Fibroblast of the conjunctiva (primary cell): ENCODE measurements around the gene ERLIN1.

ENCODE experiments used
- DNase-seq: peaks from one replicate; pipeline ENCODE4 v3.0.0-alpha.2; 2010; ENCODE audit warnings: low read depth

ERLIN1 gene

DNA sequence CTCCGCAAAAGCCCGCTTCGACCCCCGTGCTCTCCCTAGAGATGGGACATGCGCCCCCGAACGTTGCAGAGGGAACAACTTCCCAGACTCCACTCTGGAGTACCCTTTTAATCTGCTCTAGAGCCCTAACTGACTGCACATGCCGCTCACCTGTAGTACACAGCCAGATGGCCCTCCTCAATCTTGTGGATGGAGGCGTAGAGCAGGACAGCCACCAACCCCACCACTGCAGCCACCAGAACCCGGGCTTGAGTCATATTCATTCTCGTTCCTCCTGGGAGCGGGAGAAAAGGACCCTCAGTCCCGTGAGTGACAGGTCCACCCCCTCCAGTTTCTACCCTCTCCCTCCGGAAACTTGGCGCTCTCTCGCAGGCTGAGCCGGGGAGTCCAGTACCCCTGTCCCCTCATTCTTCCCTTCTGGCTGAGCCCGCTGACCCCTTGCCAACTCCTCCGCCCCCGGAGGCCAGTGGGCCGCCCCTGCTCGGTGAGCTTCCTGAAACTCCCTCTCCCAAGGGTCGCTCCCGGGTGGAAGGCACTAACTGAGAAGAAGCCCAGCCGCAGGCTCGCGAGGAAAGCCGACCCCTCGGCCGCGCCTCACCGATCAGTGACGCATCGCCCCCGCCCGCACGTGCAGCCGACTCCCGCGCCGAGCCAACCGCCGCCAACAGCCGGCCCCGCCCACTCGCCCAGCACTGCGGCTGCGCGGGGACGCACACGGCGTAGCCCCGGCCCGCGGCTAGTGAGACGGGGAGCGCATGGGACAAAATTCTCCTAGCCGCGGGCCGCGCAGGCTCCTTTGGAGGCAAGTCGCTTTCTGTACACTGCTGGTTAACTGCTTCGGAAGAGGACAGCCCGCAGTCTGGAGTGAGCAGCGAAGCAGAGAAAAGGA, at the start of gene ERLIN1:
Gene ERLIN1, minus strand, starts transcription at position 666 of the 889 bp plus-strand sequence. Its CDS starts 403 bp downstream, at position 263.
- DNase-seq = peak; percentile 77

DNA sequence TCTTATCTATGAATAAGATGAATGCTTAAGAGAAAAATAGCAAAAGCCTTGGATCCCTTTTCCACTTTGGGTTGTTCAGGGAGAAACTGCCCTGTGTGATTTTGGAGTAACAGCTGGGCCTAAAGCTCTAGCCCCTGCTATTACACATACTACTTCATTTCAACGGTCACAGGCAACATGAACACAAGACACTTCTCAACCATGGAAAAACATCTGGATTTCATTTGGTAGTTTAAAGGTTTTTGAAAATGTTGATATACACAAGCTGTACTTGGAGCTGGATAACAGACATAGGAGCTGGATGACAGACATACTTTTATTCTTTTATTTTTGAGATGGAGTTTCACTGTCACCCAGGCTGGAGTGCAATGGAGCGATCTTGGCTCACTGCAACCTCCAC, 46.3 kb upstream of the ERLIN1 start:
- peak; percentile 44 for DNase-seq

- no peak for DNase-seq
These were observed 44.1 kb upstream of the ERLIN1 start for GRCh38 chr10:100229819-100230422.

DNA sequence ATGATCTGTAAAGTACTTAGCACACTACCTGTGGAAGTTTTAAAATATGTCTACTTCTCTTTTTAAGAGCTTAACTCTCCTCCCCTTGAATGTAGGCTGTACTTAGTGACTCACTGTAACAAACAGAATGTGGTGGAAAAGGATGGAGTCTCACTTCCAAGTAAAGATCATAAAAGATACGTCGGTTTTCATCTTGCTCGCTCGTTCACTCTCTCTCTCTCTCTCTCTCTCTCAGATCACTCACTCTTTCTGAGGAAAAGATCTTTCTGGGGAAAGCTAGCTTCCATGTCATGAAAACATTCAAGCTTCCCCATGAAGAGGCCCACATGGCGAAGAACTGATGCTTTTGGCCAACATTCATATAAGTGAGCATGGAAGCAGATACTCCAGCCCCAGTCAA, 38.0 kb upstream of the ERLIN1 start:
- no peak for DNase-seq

- no peak for DNase-seq
These were observed 36.7 kb upstream of the ERLIN1 start for GRCh38 chr10:100222529-100222928.

DNA sequence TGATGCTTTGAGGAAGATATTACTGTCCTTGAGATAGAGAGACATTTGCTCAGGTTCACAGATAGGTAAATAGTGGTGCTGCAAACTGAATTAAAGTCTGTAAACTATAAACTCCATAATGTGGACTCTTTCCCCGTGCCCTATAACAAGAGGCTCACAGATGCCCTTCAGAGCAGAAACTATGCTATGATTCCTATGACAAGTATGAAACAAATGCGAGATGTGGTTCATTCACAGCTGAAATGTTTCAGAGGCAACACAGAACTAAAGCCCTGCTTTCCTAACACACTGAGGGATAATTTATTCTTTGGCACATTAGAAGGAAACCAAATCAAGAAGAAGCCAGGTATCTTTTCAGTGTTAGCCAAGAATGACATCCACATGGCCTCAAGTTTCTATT, 30.2 kb upstream of the ERLIN1 start:
- no peak for DNase-seq

- DNase-seq = no peak
These were observed 23.5 kb upstream of the ERLIN1 start for GRCh38 chr10:100209303-100209702.

GRCh38 chr10:100208276-100208675, 22.4 kb upstream of the ERLIN1 start:
- DNase-seq = no peak

GRCh38 chr10:100204370-100204769, 18.5 kb upstream of the ERLIN1 start:
- no peak for DNase-seq

DNA sequence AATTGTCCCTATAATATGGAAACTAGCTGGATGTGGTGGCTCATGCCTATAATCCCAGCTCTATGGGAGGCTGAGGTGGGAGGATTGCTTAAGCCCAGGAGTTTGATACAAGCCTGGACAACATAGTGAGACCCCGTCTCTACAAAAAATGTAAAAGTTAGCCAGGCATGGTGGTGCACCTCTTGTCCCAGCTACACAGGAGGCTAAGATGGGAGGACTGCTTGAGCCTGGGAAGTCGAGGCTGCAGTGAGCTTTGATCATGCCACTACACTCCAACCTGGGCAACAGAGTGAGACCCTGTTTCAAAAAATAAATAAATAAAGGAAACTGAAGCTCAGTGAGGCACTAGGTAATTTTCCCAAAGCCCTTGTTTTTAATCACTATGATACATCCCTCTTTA, 15.7 kb upstream of the ERLIN1 start:
- no peak for DNase-seq

DNA sequence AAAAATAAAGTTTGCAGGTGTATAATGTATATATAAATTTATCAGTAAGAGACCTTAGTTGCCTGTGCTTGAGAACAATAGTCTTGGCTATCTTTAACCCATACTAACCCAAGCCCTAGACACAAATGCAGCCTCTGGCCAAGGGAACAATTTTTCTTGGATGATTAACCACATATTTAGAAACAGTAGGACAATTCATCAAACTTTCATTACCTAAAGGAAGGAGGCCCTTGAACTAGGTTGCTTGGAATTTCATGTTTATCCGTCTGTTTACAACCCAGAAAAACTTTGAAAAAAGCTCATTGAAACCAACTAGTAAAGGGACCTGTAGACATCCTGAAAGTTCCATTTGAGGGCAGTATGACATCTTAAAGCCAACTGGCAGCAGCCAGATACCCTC, 8.9 kb upstream of the ERLIN1 start:
- DNase-seq = no peak

- no peak for DNase-seq
These were observed 6.5 kb upstream of the ERLIN1 start for GRCh38 chr10:100192350-100192749.

DNA sequence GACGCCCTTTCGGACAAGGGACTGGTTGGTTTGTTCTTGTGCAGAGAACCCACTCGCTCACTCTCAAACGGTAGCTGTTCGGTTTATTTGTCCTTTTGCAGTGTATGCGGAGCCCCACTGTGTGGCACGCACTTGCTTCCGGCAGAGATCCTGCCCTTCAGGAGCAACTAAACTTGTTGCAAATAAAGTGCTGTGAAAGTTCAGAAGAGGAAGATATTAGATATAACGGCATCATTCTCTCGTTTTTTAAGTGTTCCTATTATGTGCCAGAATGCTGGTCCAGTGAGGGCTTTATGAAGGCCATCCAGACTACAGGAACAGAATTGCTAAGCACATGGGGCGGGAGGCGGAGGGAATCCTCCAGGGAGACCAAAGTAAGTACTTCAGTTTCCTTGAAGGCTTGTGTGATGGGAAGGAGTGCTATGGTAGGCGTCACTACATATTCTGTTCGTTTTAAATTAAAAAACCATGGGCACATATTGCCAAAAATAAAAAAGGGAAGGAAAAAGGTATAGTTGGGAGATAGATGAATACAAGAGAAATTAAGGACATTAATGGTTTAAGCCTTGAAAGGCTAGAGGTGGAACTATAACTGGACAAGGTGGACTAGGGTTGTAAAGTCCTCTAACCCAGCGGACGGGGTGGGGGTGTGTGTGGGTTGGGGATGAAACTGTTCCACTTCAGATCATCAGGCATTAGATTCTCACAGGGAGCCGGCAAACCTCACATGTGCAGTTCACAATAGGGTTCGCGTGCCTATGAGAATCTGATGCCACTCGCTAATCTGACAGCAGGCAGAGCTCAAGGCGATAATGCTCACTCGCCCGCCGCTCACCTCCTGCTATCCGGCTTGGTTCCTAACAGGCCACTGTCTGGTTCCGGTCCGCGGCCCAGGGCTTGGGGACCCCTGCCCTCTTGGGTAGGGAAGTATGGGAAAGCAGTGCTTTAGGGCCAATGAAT, 704 bp upstream of the ERLIN1 start:
- DNase-seq = peak; percentile 27

- no peak for DNase-seq
These were observed 989 bp downstream of the ERLIN1 start for GRCh38 chr10:100184840-100185239.

DNA sequence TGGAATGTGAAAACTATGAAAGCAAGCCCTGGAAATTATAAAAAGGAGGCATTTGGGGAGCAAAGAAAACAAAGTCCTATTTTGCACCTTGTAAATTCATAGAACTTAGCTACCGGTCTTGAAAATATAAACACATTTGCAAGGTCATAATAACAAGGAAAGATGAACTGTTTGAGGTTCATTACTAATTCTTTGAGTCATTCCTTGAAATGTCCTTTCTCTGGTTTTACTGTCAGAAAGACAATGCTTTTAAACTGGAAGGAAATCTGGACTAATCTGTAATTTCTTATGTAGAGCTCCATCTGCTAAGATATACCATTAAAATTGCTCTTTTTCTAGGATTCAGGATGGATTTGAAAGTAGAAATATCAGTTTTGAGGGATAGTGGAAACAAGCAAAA, 1.4 kb downstream of the ERLIN1 start:
- DNase-seq = no peak

- no peak for DNase-seq
These were observed 2.3 kb downstream of the ERLIN1 start for GRCh38 chr10:100183481-100183880.

DNA sequence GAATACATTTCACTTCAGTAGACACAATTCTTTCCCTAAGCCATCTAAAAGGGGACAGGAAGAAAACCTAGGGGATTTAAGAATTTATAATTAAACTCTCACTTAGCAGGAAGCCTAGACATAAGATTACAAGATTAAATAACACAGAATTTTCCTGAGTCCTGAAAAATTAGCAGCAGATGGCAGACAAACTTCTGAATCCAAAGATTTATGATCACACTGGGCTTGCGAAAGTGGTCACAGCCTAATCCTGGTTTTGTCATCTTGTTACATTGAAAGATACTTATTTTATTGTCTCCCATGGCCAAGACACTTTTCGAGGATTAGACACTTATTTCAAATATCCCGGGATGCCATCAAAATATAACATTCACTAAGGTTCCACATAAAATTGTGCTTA, 2.9 kb downstream of the ERLIN1 start:
- DNase-seq = no peak

DNA sequence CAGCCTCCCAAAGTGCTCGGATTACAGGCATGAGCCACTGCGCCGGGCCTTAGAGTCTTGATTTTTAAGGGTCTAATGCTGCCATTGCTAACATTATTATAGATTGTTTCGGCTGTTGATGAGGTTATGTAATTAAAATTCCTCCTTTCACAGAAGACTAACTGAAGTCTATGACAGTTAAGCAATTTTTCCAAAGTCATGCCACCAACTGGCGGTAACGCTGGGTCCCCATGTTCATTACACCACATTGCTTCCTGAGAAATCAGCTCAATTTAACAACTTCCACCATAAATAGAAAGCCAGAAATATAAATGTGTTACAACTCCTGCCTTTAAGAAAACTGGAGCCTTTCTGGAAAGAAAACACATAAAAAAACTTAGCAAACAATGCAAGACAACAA, 3.5 kb downstream of the ERLIN1 start:
- no peak for DNase-seq

DNA sequence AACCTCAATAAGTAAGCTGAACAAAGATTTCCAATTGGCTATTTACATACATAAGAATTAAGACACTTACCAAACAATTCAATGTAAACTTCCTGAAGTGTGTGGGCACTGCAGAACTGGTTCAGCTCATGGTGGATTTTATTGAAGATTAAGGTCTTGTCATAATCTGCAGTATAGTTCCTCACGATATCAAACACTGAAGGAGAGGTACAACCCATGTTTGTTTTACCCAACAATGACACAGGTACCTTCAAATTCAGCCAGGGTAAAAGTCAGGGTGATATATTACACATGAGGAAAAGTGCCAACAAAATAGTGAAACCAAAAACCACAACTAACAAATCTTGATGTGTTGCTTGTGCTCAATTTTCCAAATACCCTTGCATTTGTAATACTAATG, 10.0 kb downstream of the ERLIN1 start:
- DNase-seq = no peak

GRCh38 chr10:100174699-100175677, 10.8 kb downstream of the ERLIN1 start:
- DNase-seq = no peak

- DNase-seq = no peak
These were observed 12.8 kb downstream of the ERLIN1 start for GRCh38 chr10:100173035-100173434.
